NCI-H1048 (cell line): ENCODE data around the gene GPX1.
"Not testable (repeated sequence)": the region's sequence is repeated elsewhere in the genome, so short reads cannot be mapped to it uniquely, and the experiment has no call there.

Source experiments
- DNase-seq: peaks from one replicate; lab custom pipeline; 2025; lab: John Stamatoyannopoulos, UW

Gene GPX1

DNA sequence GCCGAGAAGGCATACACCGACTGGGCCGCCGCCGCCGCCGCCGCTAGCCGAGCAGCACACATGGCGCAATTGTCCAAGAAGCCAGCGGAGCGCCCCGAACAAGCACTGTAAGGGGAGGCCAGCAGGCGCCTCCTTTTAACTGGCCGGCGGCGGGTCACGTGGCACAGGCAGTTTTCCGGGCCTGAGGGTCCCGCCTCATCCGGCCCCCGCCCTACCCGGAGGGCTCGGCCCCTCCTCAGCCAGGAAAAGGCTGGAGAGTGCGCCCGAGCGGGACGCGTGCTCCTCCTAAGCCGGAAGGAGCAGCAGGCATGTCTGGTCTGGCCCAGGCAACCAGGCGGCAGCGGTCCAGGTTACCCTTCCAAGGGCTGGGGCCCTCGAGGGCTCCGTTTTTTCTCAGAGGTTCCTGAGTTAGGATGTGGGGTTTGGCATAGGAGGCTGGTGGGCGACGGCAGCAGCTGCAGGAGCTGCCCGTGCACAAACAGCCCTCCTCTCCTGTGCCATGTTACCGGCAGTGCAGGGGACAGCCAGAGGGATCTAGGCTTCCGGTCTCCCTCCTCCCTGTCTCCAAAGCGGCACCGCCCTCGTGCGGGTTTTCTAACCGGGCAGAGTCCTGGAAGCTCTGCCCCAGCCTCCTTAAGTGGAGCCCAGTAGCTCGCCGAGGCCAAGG is at the start of gene GPX1:
TSS of gene GPX1 (minus strand) at position 137 of the 667 bp plus-strand sequence. CDS start at position 62, 75 bp downstream.
- DNase-seq, result peak; percentile 78

- DNase-seq, result no peak
Observed at GRCh38 chr3:49406571-49407565, 48.7 kb upstream of the GPX1 start.

DNA sequence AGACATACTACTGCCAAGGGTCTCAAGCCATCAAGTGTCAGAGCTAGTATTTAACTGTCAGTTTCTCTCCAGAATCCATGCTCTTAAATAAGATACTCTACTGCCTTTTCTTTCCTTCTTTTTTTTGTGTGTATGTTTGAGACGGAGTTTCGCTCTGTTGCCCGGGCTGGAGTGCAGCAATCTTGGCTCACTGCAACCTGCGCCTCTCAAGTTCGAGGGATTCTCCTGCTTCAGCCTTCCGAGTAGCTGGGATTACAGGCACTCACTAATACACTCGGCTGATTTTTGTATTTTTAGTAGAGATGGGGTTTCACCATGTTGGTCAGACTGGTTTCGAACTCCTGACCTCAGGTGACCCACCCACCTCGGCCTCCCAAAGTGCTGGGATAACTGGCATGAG is 47.4 kb upstream of the GPX1 start:
- DNase-seq, result not testable (repeated sequence)

- no peak for DNase-seq
Observed at GRCh38 chr3:49403891-49404290, 45.7 kb upstream of the GPX1 start.

- no peak for DNase-seq
Observed at GRCh38 chr3:49401766-49402165, 43.6 kb upstream of the GPX1 start.

GRCh38 chr3:49399461-49399860 is 41.3 kb upstream of the GPX1 start:
- DNase-seq, result no peak

DNA sequence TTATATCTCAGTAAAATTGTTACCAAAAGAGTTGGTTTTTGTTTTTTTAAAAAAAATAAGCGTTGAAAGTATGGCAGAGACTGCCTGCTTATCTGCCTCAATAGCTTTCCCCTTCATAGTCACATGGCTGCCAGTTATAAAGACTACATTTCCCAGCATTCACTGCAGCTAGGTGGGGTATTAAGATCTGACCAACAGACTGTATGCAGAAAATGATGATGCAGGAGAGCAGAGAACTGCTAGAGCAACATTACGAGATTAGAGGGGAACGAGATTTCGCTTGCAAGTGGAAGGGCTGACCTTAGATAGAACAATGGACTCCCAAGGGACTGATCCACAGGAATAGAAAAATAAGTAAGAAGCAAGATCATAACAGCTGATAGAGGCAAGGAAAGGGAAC is 39.3 kb upstream of the GPX1 start:
- no peak for DNase-seq

GRCh38 chr3:49391310-49391709 is 33.2 kb upstream of the GPX1 start:
- not testable (repeated sequence) for DNase-seq

DNA sequence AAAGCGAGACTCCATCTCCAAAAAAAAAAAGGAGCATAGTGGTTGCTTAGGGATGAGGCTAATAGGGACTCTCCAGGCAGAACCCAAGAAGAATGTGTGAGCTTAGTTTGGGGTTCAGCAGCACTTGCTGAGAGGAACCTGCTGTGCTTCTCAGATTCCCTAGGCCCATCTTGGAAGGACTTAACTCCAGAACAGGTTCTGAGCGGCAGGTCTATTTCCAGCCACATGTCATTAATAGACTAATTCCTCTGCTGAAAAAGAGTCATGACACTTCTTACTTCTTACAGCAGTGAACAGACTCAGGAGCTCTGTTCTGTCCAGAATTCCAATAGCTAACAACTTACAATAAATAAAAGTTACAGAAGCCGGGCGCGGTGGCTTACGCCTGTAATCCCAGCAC is 31.1 kb upstream of the GPX1 start:
- DNase-seq, result no peak

- no peak for DNase-seq
Observed at GRCh38 chr3:49388289-49388820, 30.2 kb upstream of the GPX1 start.

DNA sequence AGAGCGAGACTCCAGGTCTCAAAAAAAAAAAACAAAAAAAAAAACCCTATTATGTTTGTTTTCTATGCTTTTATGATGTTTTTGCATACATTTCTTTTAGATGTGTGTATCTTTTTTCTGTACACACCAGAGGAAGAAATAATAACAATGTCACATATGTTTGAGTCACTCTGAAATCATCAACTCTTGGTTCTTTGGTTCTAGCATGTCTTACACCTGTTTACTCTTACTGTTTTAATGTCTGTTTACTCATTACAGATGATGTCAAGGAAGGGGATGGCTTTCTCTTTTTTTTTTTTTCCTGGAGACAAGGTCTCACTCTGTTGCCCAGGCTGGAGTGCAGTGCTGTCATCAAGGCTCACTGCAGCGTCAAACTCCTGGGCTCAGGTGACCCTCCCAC is 29.6 kb upstream of the GPX1 start:
- DNase-seq, result no peak

GRCh38 chr3:49386056-49386756 is 28.1 kb upstream of the GPX1 start:
- no peak for DNase-seq

DNA sequence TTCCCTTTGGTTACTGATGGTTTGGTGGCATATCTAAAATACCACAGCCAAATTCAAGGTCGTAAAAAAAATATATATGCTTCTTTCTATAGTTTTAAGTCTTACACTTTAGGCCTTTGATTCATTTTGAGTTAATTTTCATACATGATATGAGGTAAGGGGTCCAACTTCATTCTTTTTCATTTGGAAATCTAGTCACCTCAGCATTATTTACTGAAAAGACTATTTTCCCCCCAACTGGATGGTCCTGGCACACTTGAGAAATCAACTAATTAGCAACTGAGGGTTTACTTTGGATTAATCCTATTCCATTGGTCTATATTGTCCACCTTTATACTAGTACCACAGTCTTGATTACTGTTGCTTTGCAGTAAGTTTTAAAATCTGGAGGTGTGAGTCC is 27.5 kb upstream of the GPX1 start:
- DNase-seq, result no peak

- no peak for DNase-seq
Observed at GRCh38 chr3:49383387-49383786, 25.2 kb upstream of the GPX1 start.

DNA sequence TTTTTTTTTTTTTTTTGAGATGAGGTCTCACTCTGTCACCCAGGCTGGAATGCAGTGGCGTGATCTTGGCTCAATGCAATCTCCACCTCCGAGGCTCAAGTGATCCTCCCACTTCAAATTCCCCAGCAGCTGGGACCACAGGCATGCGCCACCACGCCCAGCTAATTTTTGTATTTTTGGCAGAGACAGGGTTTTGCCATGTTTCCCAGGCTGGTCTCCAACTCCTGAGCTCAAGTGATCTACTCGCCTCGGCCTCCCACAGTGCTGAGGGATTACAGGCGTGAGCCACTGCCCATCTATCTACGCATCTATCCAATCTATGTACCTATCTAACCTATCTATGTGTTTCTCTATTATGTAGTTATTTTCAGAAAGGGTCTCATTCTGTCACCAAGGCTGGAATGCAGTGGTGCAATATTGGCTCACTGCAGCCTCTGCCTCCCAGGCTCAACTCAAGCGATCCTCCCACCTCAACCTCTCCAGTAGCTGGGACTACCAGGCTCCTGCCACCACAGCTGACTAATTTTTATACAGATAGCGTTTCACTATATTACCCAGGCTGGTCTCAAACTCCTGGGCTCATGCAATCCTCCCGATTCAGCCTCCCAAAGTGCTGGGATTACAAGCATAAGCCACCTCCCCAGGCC is 20.2 kb upstream of the GPX1 start:
- DNase-seq, result no peak

GRCh38 chr3:49377483-49377882 is 19.3 kb upstream of the GPX1 start:
- DNase-seq, result no peak

GRCh38 chr3:49371946-49372345 is 13.8 kb upstream of the GPX1 start:
- no peak for DNase-seq

DNA sequence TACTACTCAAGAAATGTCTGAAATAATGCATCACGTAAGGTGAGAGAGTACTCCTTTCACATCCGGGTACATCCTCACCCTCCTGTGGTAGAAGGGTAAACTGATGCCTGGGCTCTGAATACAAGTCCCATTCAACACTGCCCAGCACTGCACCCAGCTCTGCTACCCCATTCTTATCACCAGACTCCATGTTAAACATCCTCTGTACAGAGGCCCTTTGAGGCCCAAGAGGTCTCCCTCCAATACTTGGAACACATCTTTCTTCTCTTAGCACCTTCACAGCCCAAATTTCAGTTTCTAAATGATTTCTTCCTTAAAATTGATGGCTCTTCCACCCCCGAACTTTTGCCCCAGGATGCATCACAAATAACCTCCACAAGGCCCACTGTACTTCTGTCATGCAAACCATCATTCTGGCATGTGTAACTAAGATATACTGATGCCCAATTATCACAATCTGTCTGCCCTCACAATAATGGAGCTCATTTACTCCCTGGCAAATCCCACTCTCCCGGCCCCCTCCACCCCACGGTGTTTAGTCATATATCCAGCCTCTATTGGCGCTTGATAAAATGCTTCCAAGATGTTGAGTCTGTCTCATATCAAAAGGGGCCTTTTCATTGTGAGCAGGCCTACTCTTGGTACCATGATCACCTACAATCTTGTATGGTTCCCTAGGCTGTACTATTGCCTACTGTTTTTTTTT is 12.6 kb upstream of the GPX1 start:
- no peak for DNase-seq

DNA sequence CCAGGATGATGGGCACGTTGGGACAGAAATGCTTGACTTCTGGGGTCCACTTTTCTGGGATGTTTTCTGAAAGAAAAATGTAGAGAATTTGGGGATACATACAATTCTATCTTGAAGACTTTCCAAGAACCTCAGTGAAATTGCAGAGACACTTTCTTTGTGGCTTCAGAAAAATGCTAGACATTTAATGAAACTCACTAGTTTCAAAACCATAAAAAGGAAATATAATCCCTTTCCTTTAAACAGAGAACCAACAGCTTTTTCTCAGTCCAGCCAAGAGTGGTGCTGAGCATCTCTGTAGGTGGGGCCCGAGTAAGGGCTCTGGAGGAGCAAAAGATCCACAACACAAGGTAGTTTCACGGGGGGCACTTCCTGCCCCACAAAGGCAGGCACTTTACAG is 4.4 kb upstream of the GPX1 start:
- DNase-seq, result no peak

DNA sequence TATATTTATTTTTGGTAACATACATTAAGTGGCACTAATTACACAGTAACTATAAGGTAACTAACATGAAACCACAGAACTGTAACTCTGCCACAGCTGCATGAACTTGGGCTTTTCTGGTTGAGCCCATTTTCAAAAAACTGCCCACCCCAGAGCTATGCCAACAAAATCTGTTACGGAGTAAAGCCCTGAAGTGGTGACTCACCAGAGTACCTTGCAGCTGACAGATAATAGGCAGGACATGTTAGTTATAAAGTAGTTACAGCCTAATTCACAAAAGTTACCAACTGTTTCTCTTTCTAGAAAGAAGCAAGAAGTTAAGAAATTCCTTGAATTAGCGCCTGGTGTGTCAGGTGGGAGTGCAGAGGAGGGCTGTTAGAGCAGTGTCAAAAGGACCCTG is 1.5 kb upstream of the GPX1 start:
- DNase-seq, result no peak

DNA sequence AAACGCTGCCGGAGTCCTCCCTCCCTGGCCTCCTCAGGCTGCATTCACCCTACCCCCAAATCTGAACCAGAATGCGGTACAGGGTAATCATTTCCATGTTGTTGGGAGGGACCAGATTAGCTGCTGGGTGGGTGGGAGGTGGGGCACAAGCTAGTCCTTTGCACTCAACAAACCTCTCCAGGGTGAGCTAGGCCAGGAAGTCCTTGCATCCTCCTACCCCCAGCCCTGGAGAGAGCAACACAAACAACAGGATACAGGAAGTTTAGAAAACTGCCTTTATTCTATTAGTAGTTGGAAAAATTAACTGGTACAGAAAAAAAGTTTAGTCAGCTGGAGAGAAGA is 702 bp upstream of the GPX1 start:
- DNase-seq, result no peak
